GM19463 (cell line): ENCODE measurements around the gene MRPS2.

ENCODE experiments used
- ATAC-seq: cut with Tn5 transposase; IDR thresholded peaks from one replicate; pipeline ENCODE4 v1.9.1; 2021; ENCODE audit warnings: mild to moderate bottlenecking, moderate library complexity; ENCODE audit not compliant: unreplicated experiment

The MRPS2 gene

DNA sequence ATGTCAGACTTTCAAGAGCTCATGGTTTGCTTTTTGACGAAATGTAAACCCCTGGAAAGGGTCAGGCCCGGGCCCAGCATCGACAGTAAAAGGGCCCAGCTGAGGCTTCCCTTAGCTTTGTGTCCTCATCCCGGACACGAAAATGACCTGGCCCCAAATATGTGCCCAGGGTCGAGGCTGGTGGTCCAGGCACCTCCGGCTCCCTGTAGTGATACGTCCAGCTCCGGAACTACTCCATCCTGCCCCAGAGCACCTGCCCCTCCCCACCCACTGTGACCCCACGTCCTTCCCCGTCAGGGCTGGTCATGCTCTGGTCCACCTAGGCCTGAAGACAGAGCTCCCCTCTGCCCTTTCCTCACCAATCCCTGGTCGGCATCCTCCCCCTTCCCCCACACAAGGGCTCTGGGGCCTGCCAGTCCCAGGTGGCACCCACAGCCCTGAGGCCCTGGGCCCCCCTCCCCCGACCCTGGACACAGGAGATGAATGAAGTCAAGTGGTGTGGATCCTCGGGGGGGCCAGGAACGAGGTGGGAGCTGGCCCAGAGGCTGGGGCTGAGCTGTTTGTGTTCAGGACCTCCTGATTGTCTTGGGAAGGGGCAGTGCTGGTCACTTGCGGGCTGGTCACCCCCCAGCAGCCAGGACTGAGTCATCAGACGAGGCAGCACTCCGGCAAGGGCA, 51.7 kb downstream of the MRPS2 start:
- no peak for ATAC-seq

DNA sequence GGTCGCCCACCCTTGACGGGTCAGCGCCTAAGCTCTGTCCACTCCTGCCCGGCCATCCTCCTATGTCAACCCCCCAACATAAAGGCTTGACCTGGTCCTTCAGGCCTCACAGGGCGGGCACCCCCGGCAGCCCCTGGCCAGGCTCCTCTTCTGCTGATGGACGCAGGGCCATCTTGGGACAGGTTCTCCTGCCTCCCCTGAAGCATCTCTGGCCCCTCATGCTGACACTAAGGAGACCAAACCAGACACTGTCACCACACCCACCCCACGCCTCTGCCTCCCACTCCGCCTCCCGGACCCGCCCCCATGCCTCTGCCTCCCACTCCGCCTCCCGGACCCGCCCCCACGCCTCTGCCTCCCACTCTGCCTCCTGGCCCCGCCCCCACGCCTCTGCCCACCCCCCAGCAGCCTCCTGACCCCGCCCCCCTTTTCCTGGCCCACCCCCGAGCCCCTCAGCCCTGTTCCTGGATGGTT, 52.3 kb downstream of the MRPS2 start:
- ATAC-seq, result no peak
